ENCODE measurements around the gene RAB3IL1. TPM values are rescaled to one million over a fixed set of nuclear protein-coding genes. Genes with fewer than 3 reads are reported as not detected.

RAB3IL1 gene
- total and polyA plus RNA-seq, 2 of the 13 experiments (the other 11 are each of a cell fraction or from before 2014, with no cell fraction given), result 1.2 to 2.0 TPM

DNA sequence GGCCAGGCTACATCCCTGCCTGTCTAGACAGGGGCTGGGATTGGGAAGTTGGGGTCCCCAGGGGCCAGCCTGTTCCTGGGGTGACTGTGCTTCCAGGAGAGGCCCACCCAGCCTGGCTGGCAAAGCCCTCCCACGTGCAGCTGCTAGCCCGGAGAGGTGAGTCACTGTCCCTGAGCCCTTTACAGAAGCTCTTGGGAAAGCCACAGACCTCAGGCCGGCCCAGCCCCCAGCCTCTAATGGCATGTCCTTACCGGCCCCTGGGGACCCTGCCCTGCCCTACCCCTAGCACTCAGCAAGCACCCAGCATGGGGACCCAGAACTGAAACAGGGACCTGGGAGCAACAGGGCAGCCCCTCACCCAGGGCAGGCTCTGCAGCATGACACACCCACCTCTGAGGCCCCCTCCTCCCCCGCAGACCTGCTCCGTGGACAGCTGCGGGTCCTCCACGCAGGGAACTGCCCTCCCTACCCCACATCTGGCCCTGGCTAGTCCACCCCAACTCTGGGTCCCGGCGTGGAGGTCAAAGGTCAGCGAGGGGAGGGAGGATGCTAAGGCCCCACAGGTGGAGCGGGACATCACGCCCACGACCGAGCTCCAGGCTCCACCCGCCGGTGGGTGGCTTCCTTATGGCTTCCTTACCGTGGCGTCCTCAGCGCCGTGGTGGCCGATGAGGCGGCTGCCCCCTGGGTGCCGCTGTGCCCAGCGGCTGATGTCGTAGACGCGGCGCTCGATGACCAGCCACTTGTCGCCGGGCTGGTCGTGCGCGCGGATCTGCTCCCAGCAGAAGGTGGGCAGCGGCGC, 26.6 kb downstream of the RAB3IL1 start (continued):
- TF ChIP-seq, protein P1, sequence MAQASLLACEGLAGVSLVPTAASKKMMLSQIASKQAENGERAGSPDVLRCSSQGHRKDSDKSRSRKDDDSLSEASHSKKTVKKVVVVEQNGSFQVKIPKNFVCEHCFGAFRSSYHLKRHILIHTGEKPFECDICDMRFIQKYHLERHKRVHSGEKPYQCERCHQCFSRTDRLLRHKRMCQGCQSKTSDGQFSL (CRISPR knock-in tag; IDR thresholded peaks at IDR 0.05), result no peak
- TF ChIP-seq NCOA5 (CRISPR knock-in tag; IDR thresholded peaks at IDR 0.05), result no peak
- TF ChIP-seq FLYWCH1 (CRISPR knock-in tag; IDR thresholded peaks at IDR 0.05), result no peak
- TF ChIP-seq, protein P2, sequence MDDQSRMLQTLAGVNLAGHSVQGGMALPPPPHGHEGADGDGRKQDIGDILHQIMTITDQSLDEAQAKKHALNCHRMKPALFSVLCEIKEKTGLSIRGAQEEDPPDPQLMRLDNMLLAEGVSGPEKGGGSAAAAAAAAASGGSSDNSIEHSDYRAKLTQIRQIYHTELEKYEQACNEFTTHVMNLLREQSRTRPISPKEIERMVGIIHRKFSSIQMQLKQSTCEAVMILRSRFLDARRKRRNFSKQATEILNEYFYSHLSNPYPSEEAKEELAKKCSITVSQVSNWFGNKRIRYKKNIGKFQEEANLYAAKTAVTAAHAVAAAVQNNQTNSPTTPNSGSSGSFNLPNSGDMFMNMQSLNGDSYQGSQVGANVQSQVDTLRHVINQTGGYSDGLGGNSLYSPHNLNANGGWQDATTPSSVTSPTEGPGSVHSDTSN (CRISPR knock-in tag; IDR thresholded peaks at IDR 0.05; ENCODE audit: borderline replicate concordance), result no peak
- TF ChIP-seq, protein P3, sequence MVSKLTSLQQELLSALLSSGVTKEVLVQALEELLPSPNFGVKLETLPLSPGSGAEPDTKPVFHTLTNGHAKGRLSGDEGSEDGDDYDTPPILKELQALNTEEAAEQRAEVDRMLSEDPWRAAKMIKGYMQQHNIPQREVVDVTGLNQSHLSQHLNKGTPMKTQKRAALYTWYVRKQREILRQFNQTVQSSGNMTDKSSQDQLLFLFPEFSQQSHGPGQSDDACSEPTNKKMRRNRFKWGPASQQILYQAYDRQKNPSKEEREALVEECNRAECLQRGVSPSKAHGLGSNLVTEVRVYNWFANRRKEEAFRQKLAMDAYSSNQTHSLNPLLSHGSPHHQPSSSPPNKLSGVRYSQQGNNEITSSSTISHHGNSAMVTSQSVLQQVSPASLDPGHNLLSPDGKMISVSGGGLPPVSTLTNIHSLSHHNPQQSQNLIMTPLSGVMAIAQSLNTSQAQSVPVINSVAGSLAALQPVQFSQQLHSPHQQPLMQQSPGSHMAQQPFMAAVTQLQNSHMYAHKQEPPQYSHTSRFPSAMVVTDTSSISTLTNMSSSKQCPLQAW (CRISPR knock-in tag; IDR thresholded peaks at IDR 0.05), result no peak
- TF ChIP-seq ZNF335 (CRISPR knock-in tag; IDR thresholded peaks at IDR 0.05), result no peak
- TF ChIP-seq, protein P4, sequence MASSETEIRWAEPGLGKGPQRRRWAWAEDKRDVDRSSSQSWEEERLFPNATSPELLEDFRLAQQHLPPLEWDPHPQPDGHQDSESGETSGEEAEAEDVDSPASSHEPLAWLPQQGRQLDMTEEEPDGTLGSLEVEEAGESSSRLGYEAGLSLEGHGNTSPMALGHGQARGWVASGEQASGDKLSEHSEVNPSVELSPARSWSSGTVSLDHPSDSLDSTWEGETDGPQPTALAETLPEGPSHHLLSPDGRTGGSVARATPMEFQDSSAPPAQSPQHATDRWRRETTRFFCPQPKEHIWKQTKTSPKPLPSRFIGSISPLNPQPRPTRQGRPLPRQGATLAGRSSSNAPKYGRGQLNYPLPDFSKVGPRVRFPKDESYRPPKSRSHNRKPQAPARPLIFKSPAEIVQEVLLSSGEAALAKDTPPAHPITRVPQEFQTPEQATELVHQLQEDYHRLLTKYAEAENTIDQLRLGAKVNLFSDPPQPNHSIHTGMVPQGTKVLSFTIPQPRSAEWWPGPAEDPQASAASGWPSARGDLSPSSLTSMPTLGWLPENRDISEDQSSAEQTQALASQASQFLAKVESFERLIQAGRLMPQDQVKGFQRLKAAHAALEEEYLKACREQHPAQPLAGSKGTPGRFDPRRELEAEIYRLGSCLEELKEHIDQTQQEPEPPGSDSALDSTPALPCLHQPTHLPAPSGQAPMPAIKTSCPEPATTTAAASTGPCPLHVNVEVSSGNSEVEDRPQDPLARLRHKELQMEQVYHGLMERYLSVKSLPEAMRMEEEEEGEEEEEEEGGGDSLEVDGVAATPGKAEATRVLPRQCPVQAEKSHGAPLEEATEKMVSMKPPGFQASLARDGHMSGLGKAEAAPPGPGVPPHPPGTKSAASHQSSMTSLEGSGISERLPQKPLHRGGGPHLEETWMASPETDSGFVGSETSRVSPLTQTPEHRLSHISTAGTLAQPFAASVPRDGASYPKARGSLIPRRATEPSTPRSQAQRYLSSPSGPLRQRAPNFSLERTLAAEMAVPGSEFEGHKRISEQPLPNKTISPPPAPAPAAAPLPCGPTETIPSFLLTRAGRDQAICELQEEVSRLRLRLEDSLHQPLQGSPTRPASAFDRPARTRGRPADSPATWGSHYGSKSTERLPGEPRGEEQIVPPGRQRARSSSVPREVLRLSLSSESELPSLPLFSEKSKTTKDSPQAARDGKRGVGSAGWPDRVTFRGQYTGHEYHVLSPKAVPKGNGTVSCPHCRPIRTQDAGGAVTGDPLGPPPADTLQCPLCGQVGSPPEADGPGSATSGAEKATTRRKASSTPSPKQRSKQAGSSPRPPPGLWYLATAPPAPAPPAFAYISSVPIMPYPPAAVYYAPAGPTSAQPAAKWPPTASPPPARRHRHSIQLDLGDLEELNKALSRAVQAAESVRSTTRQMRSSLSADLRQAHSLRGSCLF (CRISPR knock-in tag; IDR thresholded peaks at IDR 0.05; ENCODE audit: borderline replicate concordance), result no peak
- TF ChIP-seq ZC3H4 (CRISPR knock-in tag; IDR thresholded peaks at IDR 0.05; ENCODE audit: borderline replicate concordance), result no peak
- TF ChIP-seq, protein P5, sequence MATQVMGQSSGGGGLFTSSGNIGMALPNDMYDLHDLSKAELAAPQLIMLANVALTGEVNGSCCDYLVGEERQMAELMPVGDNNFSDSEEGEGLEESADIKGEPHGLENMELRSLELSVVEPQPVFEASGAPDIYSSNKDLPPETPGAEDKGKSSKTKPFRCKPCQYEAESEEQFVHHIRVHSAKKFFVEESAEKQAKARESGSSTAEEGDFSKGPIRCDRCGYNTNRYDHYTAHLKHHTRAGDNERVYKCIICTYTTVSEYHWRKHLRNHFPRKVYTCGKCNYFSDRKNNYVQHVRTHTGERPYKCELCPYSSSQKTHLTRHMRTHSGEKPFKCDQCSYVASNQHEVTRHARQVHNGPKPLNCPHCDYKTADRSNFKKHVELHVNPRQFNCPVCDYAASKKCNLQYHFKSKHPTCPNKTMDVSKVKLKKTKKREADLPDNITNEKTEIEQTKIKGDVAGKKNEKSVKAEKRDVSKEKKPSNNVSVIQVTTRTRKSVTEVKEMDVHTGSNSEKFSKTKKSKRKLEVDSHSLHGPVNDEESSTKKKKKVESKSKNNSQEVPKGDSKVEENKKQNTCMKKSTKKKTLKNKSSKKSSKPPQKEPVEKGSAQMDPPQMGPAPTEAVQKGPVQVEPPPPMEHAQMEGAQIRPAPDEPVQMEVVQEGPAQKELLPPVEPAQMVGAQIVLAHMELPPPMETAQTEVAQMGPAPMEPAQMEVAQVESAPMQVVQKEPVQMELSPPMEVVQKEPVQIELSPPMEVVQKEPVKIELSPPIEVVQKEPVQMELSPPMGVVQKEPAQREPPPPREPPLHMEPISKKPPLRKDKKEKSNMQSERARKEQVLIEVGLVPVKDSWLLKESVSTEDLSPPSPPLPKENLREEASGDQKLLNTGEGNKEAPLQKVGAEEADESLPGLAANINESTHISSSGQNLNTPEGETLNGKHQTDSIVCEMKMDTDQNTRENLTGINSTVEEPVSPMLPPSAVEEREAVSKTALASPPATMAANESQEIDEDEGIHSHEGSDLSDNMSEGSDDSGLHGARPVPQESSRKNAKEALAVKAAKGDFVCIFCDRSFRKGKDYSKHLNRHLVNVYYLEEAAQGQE (IDR thresholded peaks at IDR 0.05; ENCODE audit: borderline replicate concordance in 1 of 2, low read depth in 1 of 2, low read length in 2 of 2), result no peak
- peak; percentile 30; the same call in 1 of the 2 replicates for TF ChIP-seq TAF1 (CRISPR knock-in tag; IDR thresholded peaks at IDR 0.05)
- no peak for TF ChIP-seq MEIS2 (CRISPR knock-in tag; IDR thresholded peaks at IDR 0.05)
- TF ChIP-seq PHB2 (IDR thresholded peaks at IDR 0.05; ENCODE audit: partially characterized antibody), result no peak
- no peak for TF ChIP-seq RFX5 (IDR thresholded peaks at IDR 0.05; ENCODE audit: low read depth, low read length)
- TF ChIP-seq MATR3 (CRISPR knock-in tag; IDR thresholded peaks at IDR 0.05), result no peak
- TF ChIP-seq KDM2A (CRISPR knock-in tag; IDR thresholded peaks at IDR 0.05; ENCODE audit: borderline replicate concordance, low read depth), result peak; percentile 44; the same call in 1 of the 2 replicates
- no peak for TF ChIP-seq ZNF660 (CRISPR knock-in tag; IDR thresholded peaks at IDR 0.05; ENCODE audit: borderline replicate concordance, low read depth)
